Heart left ventricle (tissue), 13 donors: ENCODE results near the gene DYNAP.

Source experiments
- POLR2A ChIP-seq, 2 donors: fragments of 450-650 bp; IDR thresholded peaks; one replicate each; pipeline ENCODE4 v1.6.1; 2017; ENCODE audit warnings: antibody characterized with exemption in 2 of 2, mild to moderate bottlenecking in 2 of 2, moderate library complexity in 2 of 2
- TF ChIP-seq, protein P1 (sequence below), 12 donors: fragments of 200-600 bp; sonication (generic) in 4 of 12; IDR thresholded peaks; one replicate each; pipeline versions ENCODE4 v1.5.0 to v1.8.0; 2018 to 2022; ENCODE audit warnings: antibody characterized with exemption in 12 of 12, mild to moderate bottlenecking in 5 of 12
- donor health status: ischemic (EF 13 %, LVEDD 7.1; RV severe dilation, severe dysfunction).
- donor health status: DM: no; HTN: yes; CAD: no.
- donor health status: DM: no; HTN: no; CAD: no.
- donor health status: ischemic (EF 25% LVEDD 6.9; RV normal size, moderate dysfunction).
- donor health status: ischemic (EF 25% LVEDD 5.7; RV mildly dilated, moderate dysfunction).
- donor health status: ischemic (EF 35%, LVEDD 5.7; RV mildly dilated, moderate dysfunction).
- donor health status: nonischemic (EF 11% LVEDD 7.7; RV severe dilation, severe dysfunction).
- donor health status: DM: yes; HTN: yes; CAD: no.
- donor health status: PGD.
- donor health status: ischemic (EF 29% LVEDD 5.4; RV normal size, mild dysfunction).
- donor health status: nonischemic (EF 23%, LVEDD 6.1; RV moderate dilation, normal function).

DNA sequence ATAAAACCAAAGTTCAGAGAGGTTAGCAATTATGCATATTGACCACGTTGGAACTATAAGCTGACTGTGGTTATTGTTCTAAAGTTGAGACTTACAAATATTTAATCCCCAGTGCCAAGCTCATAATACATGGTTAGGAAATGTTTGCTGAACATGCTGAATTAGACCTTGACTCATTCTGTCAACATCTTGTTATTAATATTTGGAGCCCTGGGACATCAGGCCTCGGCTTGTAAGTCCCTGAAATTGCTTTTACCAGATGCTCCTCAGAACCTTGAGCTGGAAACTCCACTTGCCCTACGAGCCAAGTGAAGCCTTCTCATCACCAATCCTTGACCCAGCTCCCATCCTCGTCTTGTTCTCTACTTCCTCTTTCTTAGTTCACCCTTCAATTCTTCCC, 21.2 kb downstream of the DYNAP start:
- TF ChIP-seq, protein P1, sequence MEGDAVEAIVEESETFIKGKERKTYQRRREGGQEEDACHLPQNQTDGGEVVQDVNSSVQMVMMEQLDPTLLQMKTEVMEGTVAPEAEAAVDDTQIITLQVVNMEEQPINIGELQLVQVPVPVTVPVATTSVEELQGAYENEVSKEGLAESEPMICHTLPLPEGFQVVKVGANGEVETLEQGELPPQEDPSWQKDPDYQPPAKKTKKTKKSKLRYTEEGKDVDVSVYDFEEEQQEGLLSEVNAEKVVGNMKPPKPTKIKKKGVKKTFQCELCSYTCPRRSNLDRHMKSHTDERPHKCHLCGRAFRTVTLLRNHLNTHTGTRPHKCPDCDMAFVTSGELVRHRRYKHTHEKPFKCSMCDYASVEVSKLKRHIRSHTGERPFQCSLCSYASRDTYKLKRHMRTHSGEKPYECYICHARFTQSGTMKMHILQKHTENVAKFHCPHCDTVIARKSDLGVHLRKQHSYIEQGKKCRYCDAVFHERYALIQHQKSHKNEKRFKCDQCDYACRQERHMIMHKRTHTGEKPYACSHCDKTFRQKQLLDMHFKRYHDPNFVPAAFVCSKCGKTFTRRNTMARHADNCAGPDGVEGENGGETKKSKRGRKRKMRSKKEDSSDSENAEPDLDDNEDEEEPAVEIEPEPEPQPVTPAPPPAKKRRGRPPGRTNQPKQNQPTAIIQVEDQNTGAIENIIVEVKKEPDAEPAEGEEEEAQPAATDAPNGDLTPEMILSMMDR (IDR thresholded peaks at IDR 0.05) = no peak
- TF ChIP-seq POLR2A (IDR thresholded peaks at IDR 0.05) = no peak
